Measurements from ENCODE around the gene RPS6KC1. TPM values are rescaled to one million over a fixed set of nuclear protein-coding genes. Genes with fewer than 3 reads are reported as not detected.

RPS6KC1 gene
- total and polyA plus RNA-seq, 2 donors (not counting 3 experiments of a cell fraction or from before 2014, with no cell fraction given) = 5.1 to 18.6 TPM

DNA sequence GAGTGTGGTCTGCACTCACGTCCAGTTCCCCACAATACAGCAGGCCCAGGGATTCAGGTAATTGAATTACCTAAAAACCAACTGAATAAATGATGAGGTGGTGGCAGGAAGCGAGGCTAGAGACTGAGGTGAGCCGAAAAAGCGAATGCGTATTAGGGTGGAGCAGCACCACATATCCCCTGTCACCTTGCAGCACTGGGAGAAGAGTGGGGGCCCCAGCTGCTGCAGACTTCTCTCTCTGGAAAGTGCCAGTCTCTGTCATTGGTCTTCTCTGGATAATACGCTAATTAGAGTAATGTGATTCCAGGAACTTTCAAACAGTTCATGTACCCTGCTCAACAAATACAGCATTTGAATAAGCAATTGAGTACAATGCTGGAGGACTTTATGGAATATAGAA is 199.0 kb downstream of the RPS6KC1 start:
- no peaks in the 10 kb centered on the region for H3K27me3 ChIP-seq (ENCODE audit: control insufficient read depth in 2 of 2, insufficient read depth in 2 of 2, low read length in 2 of 2)
- no peaks in the 10 kb centered on the region for H3K36me3 ChIP-seq (ENCODE audit: control insufficient read depth in 2 of 2, extremely low read depth in 1 of 2, insufficient read depth in 2 of 2, low read length in 2 of 2)
- no peak overlapping the region for H3K27ac ChIP-seq (ENCODE audit: insufficient read depth, low read depth, low read length)
- TF ChIP-seq, protein P1, sequence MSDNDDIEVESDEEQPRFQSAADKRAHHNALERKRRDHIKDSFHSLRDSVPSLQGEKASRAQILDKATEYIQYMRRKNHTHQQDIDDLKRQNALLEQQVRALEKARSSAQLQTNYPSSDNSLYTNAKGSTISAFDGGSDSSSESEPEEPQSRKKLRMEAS (IDR thresholded peaks at IDR 0.05; ENCODE audit: insufficient read depth, insufficient read length) = no peak
- no peak for TF ChIP-seq FOS (IDR thresholded peaks at IDR 0.05; ENCODE audit: borderline replicate concordance, insufficient read depth, low read length)
- TF ChIP-seq POLR2AphosphoS5 (IDR thresholded peaks at IDR 0.05; ENCODE audit: insufficient read depth, low read depth, low read length) = no peak
- TF ChIP-seq, protein P2, sequence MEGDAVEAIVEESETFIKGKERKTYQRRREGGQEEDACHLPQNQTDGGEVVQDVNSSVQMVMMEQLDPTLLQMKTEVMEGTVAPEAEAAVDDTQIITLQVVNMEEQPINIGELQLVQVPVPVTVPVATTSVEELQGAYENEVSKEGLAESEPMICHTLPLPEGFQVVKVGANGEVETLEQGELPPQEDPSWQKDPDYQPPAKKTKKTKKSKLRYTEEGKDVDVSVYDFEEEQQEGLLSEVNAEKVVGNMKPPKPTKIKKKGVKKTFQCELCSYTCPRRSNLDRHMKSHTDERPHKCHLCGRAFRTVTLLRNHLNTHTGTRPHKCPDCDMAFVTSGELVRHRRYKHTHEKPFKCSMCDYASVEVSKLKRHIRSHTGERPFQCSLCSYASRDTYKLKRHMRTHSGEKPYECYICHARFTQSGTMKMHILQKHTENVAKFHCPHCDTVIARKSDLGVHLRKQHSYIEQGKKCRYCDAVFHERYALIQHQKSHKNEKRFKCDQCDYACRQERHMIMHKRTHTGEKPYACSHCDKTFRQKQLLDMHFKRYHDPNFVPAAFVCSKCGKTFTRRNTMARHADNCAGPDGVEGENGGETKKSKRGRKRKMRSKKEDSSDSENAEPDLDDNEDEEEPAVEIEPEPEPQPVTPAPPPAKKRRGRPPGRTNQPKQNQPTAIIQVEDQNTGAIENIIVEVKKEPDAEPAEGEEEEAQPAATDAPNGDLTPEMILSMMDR (IDR thresholded peaks at IDR 0.05; ENCODE audit: extremely low read depth in 1 of 2, insufficient read depth in 1 of 2, low read depth in 1 of 2, low read length in 2 of 2) = no peak
- TF ChIP-seq GATA2 (IDR thresholded peaks at IDR 0.05; ENCODE audit: insufficient read depth, insufficient read length, low read depth, low read length) = no peak
- no peak for TF ChIP-seq MYC (IDR thresholded peaks at IDR 0.05; ENCODE audit: low read depth, low read length)
- TF ChIP-seq POLR2A (IDR thresholded peaks at IDR 0.05; ENCODE audit: low read depth, low read length) = no peak
- no peak for TF ChIP-seq EZH2 (IDR thresholded peaks at IDR 0.05; ENCODE audit: borderline replicate concordance, low read depth, low read length, severe bottlenecking)
- no peak for TF ChIP-seq JUN (IDR thresholded peaks at IDR 0.05; ENCODE audit: borderline replicate concordance, insufficient read depth, insufficient read length, low read depth)
- no peaks in the 10 kb centered on the region for H3K79me2 ChIP-seq (ENCODE audit: control insufficient read depth, insufficient read depth, low read length)
- H4K20me1 ChIP-seq (replicated peaks; ENCODE audit: control insufficient read depth, extremely low read depth, insufficient read depth, low read length) = no peaks in the 10 kb centered on the region
- no peak overlapping the region for H3K4me2 ChIP-seq (ENCODE audit: insufficient read depth, low read length)
- no TSS peak for BruUV-seq (replicated peaks)
- ChIA-PET POLR2A (no interaction called here), CTCF (interaction anchor here (0.6 to 1.5 kb wide), 5 partner anchors 10 to 1082 kb away, joined by 3 to 5 read pairs (median 3); no protein-coding TSS in a partner anchor)
- H3K9ac ChIP-seq (replicated peaks; ENCODE audit: extremely low read depth, insufficient read depth, low read length) = no peak overlapping the region
- no peak overlapping the region for H3K4me3 ChIP-seq (replicated peaks in 1 of 3; ENCODE audit: insufficient read depth in 1 of 3, low read depth in 1 of 3, low read length in 3 of 3)
- FAIRE-seq (no peak), DNase-seq (ENCODE audit: low read depth, low spot score) (no peak)
- no peak overlapping the region for H2AFZ ChIP-seq (ENCODE audit: low read depth, low read length)
- H3K9me1 ChIP-seq (replicated peaks; ENCODE audit: control insufficient read depth, extremely low read depth, insufficient read depth, low read length) = peaks cover 5% of the 10 kb centered on the region
- H3K4me1 ChIP-seq (ENCODE audit: control insufficient read depth, extremely low read depth, insufficient read depth, low read length) = no peaks in the 10 kb centered on the region
- H3K9me3 ChIP-seq (replicated peaks; ENCODE audit: control insufficient read depth, insufficient read depth, low read length) = no peaks in the 10 kb centered on the region
- intact Hi-C loops (cut with micrococcal nuclease) = no loop called here
- dilution Hi-C loops (cut with MboI; ENCODE audit: extremely low pct_ligation_motif_present, low sequenced_read_pairs) = no loop called here

Measured in endothelial cell of umbilical vein (primary cell).